KMS-11 (cell line): ENCODE data around the gene C1orf198.

Experiments used
- H2AFZ ChIP-seq: fragments of 200-600 bp; sonication (generic); 2 replicates; pipeline ENCODE4 v1.6.1; 2016; ENCODE audit warnings: antibody characterized with exemption, mixed run types, low read depth
- H3K27ac ChIP-seq: fragments of 200-600 bp; sonication (generic); 2 replicates; pipeline ENCODE4 v1.6.1; 2016; ENCODE audit warnings: mild to moderate bottlenecking, mixed run types
- H3K27me3 ChIP-seq: fragments of 200-600 bp; sonication (generic); 2 replicates; pipeline ENCODE4 v1.6.1; 2017; ENCODE audit warnings: mild to moderate bottlenecking, low read depth, mixed run types, moderate library complexity; ENCODE audit not compliant: insufficient read depth
- H3K36me3 ChIP-seq: fragments of 200-600 bp; sonication (generic); 2 replicates; pipeline ENCODE4 v1.6.1; 2017; ENCODE audit warnings: mild to moderate bottlenecking, mixed run types; ENCODE audit not compliant: insufficient read depth
- H3K4me1 ChIP-seq: fragments of 200-600 bp; sonication (generic); 2 replicates; pipeline ENCODE4 v1.6.1; 2016; ENCODE audit warnings: mild to moderate bottlenecking, low read depth, mixed run types; ENCODE audit not compliant: poor library complexity, severe bottlenecking
- H3K4me2 ChIP-seq: fragments of 200-600 bp; sonication (generic); 2 replicates; pipeline ENCODE4 v1.7.0; 2016; ENCODE audit warnings: mild to moderate bottlenecking, mixed run types
- H3K4me3 ChIP-seq: fragments of 200-600 bp; sonication (generic); IDR thresholded peaks from 2 replicates; pipeline ENCODE4 v1.6.1; 2017; ENCODE audit warnings: low read depth, low read length, mixed read lengths; ENCODE audit not compliant: insufficient read depth
- H3K79me2 ChIP-seq: fragments of 200-600 bp; sonication (generic); 2 replicates; pipeline ENCODE4 v1.6.1; 2016; ENCODE audit warnings: low read depth, mixed run types; ENCODE audit not compliant: insufficient read depth
- H3K9ac ChIP-seq: fragments of 200-600 bp; sonication (generic); 2 replicates; pipeline ENCODE4 v1.6.1; 2016; ENCODE audit warnings: mild to moderate bottlenecking, mixed run types
- H4K20me1 ChIP-seq: fragments of 200-600 bp; sonication (generic); 2 replicates; pipeline ENCODE4 v1.6.1; 2016; ENCODE audit warnings: mild to moderate bottlenecking, mixed run types; ENCODE audit not compliant: insufficient read depth
- CTCF ChIP-seq: fragments of 200-600 bp; sonication (generic); conservative IDR thresholded peaks from 2 replicates; pipeline ENCODE4 v1.6.1; 2017; ENCODE audit warnings: low read depth, mild to moderate bottlenecking, antibody characterized with exemption, low read length, moderate library complexity, mixed read lengths

C1orf198 gene

GRCh38 chr1:230866171-230867070 lies 1.9 kb downstream of the C1orf198 start:
- Histone ChIP-seq H3K9ac (no peak overlapping the region), H3K4me1 (peaks cover 20% of the 10 kb centered on the region), H3K4me2 (no peak overlapping the region), H3K4me3 (no peak overlapping the region), H2AFZ (no peak overlapping the region), H4K20me1 (no peaks in the 10 kb centered on the region), H3K27me3 (no peaks in the 10 kb centered on the region; the same call in 1 of the 2 replicates), H3K27ac (no peak overlapping the region), H3K79me2 (peaks cover 3% of the 10 kb centered on the region; the same call in 1 of the 2 replicates), H3K36me3 (no peaks in the 10 kb centered on the region)
- no peak for TF ChIP-seq CTCF

- no peak overlapping the region for H3K9ac ChIP-seq
- no peak overlapping the region for H3K4me2 ChIP-seq
- no peaks in the 10 kb centered on the region for H3K36me3 ChIP-seq
- no peaks in the 10 kb centered on the region; the same call in 1 of the 2 replicates for H3K27me3 ChIP-seq
- no peaks in the 10 kb centered on the region for H4K20me1 ChIP-seq
- peaks cover 3% of the 10 kb centered on the region; the same call in 1 of the 2 replicates for H3K79me2 ChIP-seq
- H2AFZ ChIP-seq, result no peak overlapping the region
- H3K4me1 ChIP-seq, result peaks cover 20% of the 10 kb centered on the region
- no peak overlapping the region for H3K4me3 ChIP-seq
- no peak for TF ChIP-seq CTCF
- H3K27ac ChIP-seq, result no peak overlapping the region
These were observed 3.1 kb downstream of the C1orf198 start for GRCh38 chr1:230865062-230865817.

GRCh38 chr1:230864441-230864840 lies 3.9 kb downstream of the C1orf198 start:
- peaks cover 20% of the 10 kb centered on the region for H3K4me1 ChIP-seq
- no peak for TF ChIP-seq CTCF
- no peak overlapping the region for H3K4me2 ChIP-seq
- H3K36me3 ChIP-seq, result no peaks in the 10 kb centered on the region
- no peak overlapping the region for H3K4me3 ChIP-seq
- peaks cover 3% of the 10 kb centered on the region; the same call in 1 of the 2 replicates for H3K79me2 ChIP-seq
- H3K27me3 ChIP-seq, result no peaks in the 10 kb centered on the region; the same call in 1 of the 2 replicates
- H3K9ac ChIP-seq, result no peak overlapping the region
- no peaks in the 10 kb centered on the region for H4K20me1 ChIP-seq
- no peak overlapping the region for H2AFZ ChIP-seq
- no peak overlapping the region for H3K27ac ChIP-seq

GRCh38 chr1:230863449-230863848 lies 4.9 kb downstream of the C1orf198 start:
- Histone ChIP-seq H3K79me2 (peaks cover 3% of the 10 kb centered on the region; the same call in 1 of the 2 replicates), H3K9ac (no peak overlapping the region), H2AFZ (no peak overlapping the region)

More at GRCh38 chr1:230863449-230863848, 4.9 kb downstream of the C1orf198 start:
- Histone ChIP-seq H3K27ac (no peak overlapping the region), H3K4me3 (no peak overlapping the region), H3K27me3 (no peaks in the 10 kb centered on the region; the same call in 1 of the 2 replicates), H4K20me1 (no peaks in the 10 kb centered on the region), H3K36me3 (no peaks in the 10 kb centered on the region), H3K4me1 (peaks cover 13% of the 10 kb centered on the region), H3K4me2 (no peak overlapping the region)
- no peak for TF ChIP-seq CTCF
